IMR-90 (cell line): ENCODE results near the gene RIOK1. TPM values are rescaled to one million over a fixed set of nuclear protein-coding genes. Genes with fewer than 3 reads are reported as not detected.

Experiments used
- ATAC-seq: fragments of 200-7000 bp; cut with Tn5 transposase; 2 replicates; pipeline ENCODE4 v1.9.1; 2020; ENCODE audit warnings: low read depth, mild to moderate bottlenecking, moderate library complexity
- BruUV-seq: library from RNA; stranded (reverse); fragments of 400-500 nt; replicated peaks from 2 replicates; lab custom pipeline; 2021; lab: Mats Ljungman, UMichigan
- CTCF ChIA-PET: fragments of 300-600 bp; formaldehyde crosslinking; extraction: SDS; loops from one replicate; lab custom pipeline; 2021; ENCODE audit warnings: antibody characterized with exemption; lab: Yijun Ruan, JAX
- POLR2A ChIA-PET: fragments of 300-600 bp; sonication (Branson Sonifier 250); formaldehyde crosslinking; loops from one replicate; lab custom pipeline; 2022; ENCODE audit warnings: antibody characterized with exemption; ENCODE audit not compliant: unreplicated experiment; lab: Charles Lee
- DNase-seq: peaks from one replicate; pipeline ENCODE4 v3.0.0; 2013
- H2AFZ ChIP-seq: replicated peaks from 2 replicates; pipeline ENCODE3; 2013; ENCODE audit warnings: low read length, mild to moderate bottlenecking; ENCODE audit not compliant: poor library complexity
- H2AK5ac ChIP-seq: 2 replicates; pipeline ENCODE4 v1.6.1; 2013; ENCODE audit warnings: low read depth, low read length, inconsistent platforms
- H2AK9ac ChIP-seq: replicated peaks from 2 replicates; pipeline ENCODE3; 2013; ENCODE audit warnings: mild to moderate bottlenecking, low read depth, low read length, moderate library complexity; ENCODE audit not compliant: poor library complexity
- H2BK120ac ChIP-seq: 2 replicates; pipeline ENCODE4 v1.6.1; 2013; ENCODE audit warnings: low read depth, low read length, inconsistent platforms
- H2BK15ac ChIP-seq: 3 replicates; pipeline ENCODE4 v1.6.1; 2013; ENCODE audit warnings: low read depth, low read length, inconsistent platforms
- H2BK20ac ChIP-seq: 2 replicates; pipeline ENCODE4 v1.6.1; 2013; ENCODE audit warnings: low read depth, mild to moderate bottlenecking, inconsistent platforms, low read length, moderate library complexity
- H2BK5ac ChIP-seq: 2 replicates; pipeline ENCODE4 v1.6.1; 2013; ENCODE audit warnings: mild to moderate bottlenecking, low read depth, low read length, inconsistent platforms; ENCODE audit not compliant: poor library complexity, severe bottlenecking
- H3K14ac ChIP-seq: replicated peaks from 2 replicates; pipeline ENCODE4 v1.6.1; 2013; ENCODE audit warnings: low read depth, low read length, inconsistent platforms
- H3K18ac ChIP-seq: 2 replicates; pipeline ENCODE4 v1.6.1; 2013; ENCODE audit warnings: low read depth, low read length, control low read depth
- H3K23ac ChIP-seq: 2 replicates; pipeline ENCODE4 v1.6.1; 2013; ENCODE audit warnings: low read depth, low read length, inconsistent platforms
- H3K27ac ChIP-seq: 2 replicates; pipeline ENCODE4 v1.5.1; 2013; ENCODE audit warnings: mild to moderate bottlenecking, control low read depth, low read length; ENCODE audit not compliant: insufficient read depth
- H3K27me3 ChIP-seq: 2 replicates; pipeline ENCODE4 v1.6.1; 2013; ENCODE audit warnings: low read length; ENCODE audit not compliant: control insufficient read depth, insufficient read depth
- H3K36me3 ChIP-seq: 2 replicates; pipeline ENCODE4 v1.6.1; 2013; ENCODE audit warnings: low read length, mixed read lengths; ENCODE audit not compliant: control insufficient read depth, insufficient read depth
- H3K4ac ChIP-seq: 2 replicates; pipeline ENCODE4 v1.6.1; 2013; ENCODE audit warnings: low read depth, low read length, inconsistent platforms
- H3K4me1 ChIP-seq: 2 replicates; pipeline ENCODE4 v1.6.1; 2013; ENCODE audit warnings: low read length, mixed read lengths; ENCODE audit not compliant: control insufficient read depth, insufficient read depth
- H3K4me2 ChIP-seq: 2 replicates; pipeline ENCODE4 v1.6.1; 2013; ENCODE audit warnings: low read depth, mild to moderate bottlenecking, control low read depth, low read length, moderate library complexity
- H3K4me3 ChIP-seq: 2 replicates; pipeline ENCODE4 v1.5.1; 2013; ENCODE audit warnings: low read depth, mild to moderate bottlenecking, control low read depth, low read length, moderate library complexity; ENCODE audit not compliant: insufficient read depth
- H3K56ac ChIP-seq: 2 replicates; pipeline ENCODE4 v1.6.1; 2013; ENCODE audit warnings: low read length, inconsistent platforms; ENCODE audit not compliant: insufficient read depth; ENCODE audit errors: extremely low read depth
- H3K79me1 ChIP-seq, 2 experiments: 2 replicates each; pipeline ENCODE4 v1.6.1; 2013; ENCODE audit warnings: low read length in 2 of 2, inconsistent platforms in 1 of 2, low read depth in 1 of 2
- H3K9ac ChIP-seq: 2 replicates; pipeline ENCODE4 v1.6.1; 2013; ENCODE audit warnings: low read depth, low read length, control low read depth
- H3K9me1 ChIP-seq: 2 replicates; pipeline ENCODE4 v1.6.1; 2013; ENCODE audit warnings: low read length, inconsistent platforms; ENCODE audit not compliant: insufficient read depth
- H3K9me3 ChIP-seq: 2 replicates; pipeline ENCODE4 v1.6.1; 2013; ENCODE audit warnings: low read length; ENCODE audit not compliant: control insufficient read depth, insufficient read depth
- H4K20me1 ChIP-seq: 2 replicates; pipeline ENCODE4 v1.6.1; 2013; ENCODE audit warnings: low read length, inconsistent platforms; ENCODE audit not compliant: insufficient read depth
- H4K5ac ChIP-seq: 2 replicates; pipeline ENCODE4 v1.6.1; 2013; ENCODE audit warnings: mild to moderate bottlenecking, low read depth, low read length, control low read depth
- H4K8ac ChIP-seq, 2 experiments: 2 replicates each; pipeline ENCODE4 v1.6.1; 2013; ENCODE audit warnings: low read depth in 2 of 2, low read length in 2 of 2, control low read depth in 1 of 2, inconsistent platforms in 1 of 2
- H4K91ac ChIP-seq: 2 replicates; pipeline ENCODE4 v1.6.1; 2013; ENCODE audit warnings: low read depth, low read length, inconsistent platforms; ENCODE audit not compliant: insufficient read depth
- CHD1 ChIP-seq: IDR thresholded peaks from 2 replicates; pipeline ENCODE4 v1.6.1; 2012; ENCODE audit warnings: low read depth, low read length, improper control_type of control experiment
- FOS ChIP-seq: fragments of 150-350 bp; IDR thresholded peaks from 2 replicates; pipeline ENCODE4 v1.6.1; 2016; ENCODE audit warnings: low read depth, low read length
- NFE2L2 ChIP-seq: fragments of 150-350 bp; IDR thresholded peaks from 2 replicates; pipeline ENCODE4 v1.6.1; 2016; ENCODE audit warnings: low read depth, mild to moderate bottlenecking, low read length
- RCOR1 ChIP-seq: IDR thresholded peaks from 2 replicates; pipeline ENCODE4 v1.6.1; 2012; ENCODE audit warnings: mild to moderate bottlenecking, low read length, improper control_type of control experiment; ENCODE audit not compliant: insufficient replicate concordance
- WGBS, 2 experiments: methylation state at CpG; one replicate each; pipeline versions ENCODE4 v1.1.5 to v1.1.7; 2013; ENCODE audit warnings: missing lambda C conversion rate in 2 of 2; ENCODE audit not compliant: insufficient read length in 1 of 2; ENCODE audit errors: extremely low coverage in 2 of 2; 5-methylcytosine and 5-hydroxymethylcytosine counted together
- dilution Hi-C: fragments of 300-500 bp; cut with HindIII; formaldehyde crosslinking; loops from one replicate; pipeline ENCODE4 v1.14.3; 2018; ENCODE audit warnings: low sequenced_read_pairs; ENCODE audit not compliant: unreplicated experiment
- in situ Hi-C: fragments of 300-500 bp; cut with MboI; formaldehyde crosslinking; loops from 3 replicates; pipeline ENCODE4 v1.14.3; 2019; ENCODE audit warnings: low sequenced_read_pairs, inconsistent platforms, mixed read lengths
- intact Hi-C: fragments of 100-400 bp; cut with micrococcal nuclease; formaldehyde crosslinking; loops from 2 replicates; pipeline ENCODE4 v1.10.0; 2022
- polyA plus RNA-seq, 3 experiments: library from polyadenylated mRNA; depleted of rRNA; stranded (reverse); fragments of >200 nt; gene quantifications; 2 replicates each; pipeline ENCODE4 v1.2.3, GENCODE V29; 2012; ENCODE audit warnings: low replicate concordance in 1 of 3
- total RNA-seq: library from RNA; depleted of rRNA; stranded (reverse); fragments of >200 nt; gene quantifications from 2 replicates; pipeline ENCODE4 v1.2.3, GENCODE V29; 2012

The RIOK1 gene
- total and polyA plus RNA-seq, 2 of the 4 experiments (the other 2 are of a cell fraction): 17.0 to 17.8 TPM

- no peak overlapping the region for H2BK5ac ChIP-seq
- no peak overlapping the region for H3K23ac ChIP-seq
- no peak overlapping the region for H2BK120ac ChIP-seq
- no peak overlapping the region for H3K9ac ChIP-seq
- H3K14ac ChIP-seq: no peak overlapping the region
- no peaks in the 10 kb centered on the region for H3K9me1 ChIP-seq
- no peak overlapping the region for H3K4me2 ChIP-seq
- no peak overlapping the region for H3K18ac ChIP-seq
- ChIA-PET POLR2A (no interaction called here), CTCF (no interaction called here)
- no peaks in the 10 kb centered on the region for H4K20me1 ChIP-seq
- no peak overlapping the region for H4K8ac ChIP-seq
- no CpG with 5 or more reads among the region's 2 CpGs for WGBS, 2 experiments
- no peak overlapping the region for H3K27ac ChIP-seq
- H4K5ac ChIP-seq: no peak overlapping the region
- TF ChIP-seq FOS: no peak
- no peak for TF ChIP-seq RCOR1
- TF ChIP-seq NFE2L2: no peak
- TF ChIP-seq CHD1: no peak
- H3K36me3 ChIP-seq: no peaks in the 10 kb centered on the region
- no peak for ATAC-seq
- H3K4me3 ChIP-seq: no peak overlapping the region
- no peak overlapping the region for H2AK5ac ChIP-seq
- H3K9me3 ChIP-seq: no peaks in the 10 kb centered on the region
- DNase-seq: no peak
- dilution Hi-C loops: no loop called here
- intact Hi-C loops: no loop called here
- H3K4me1 ChIP-seq: peaks cover 2% of the 10 kb centered on the region
- no peak overlapping the region for H2BK20ac ChIP-seq
- H3K56ac ChIP-seq: no peak overlapping the region
- H4K91ac ChIP-seq: no peak overlapping the region
- peak overlapping the region; percentile 43 for H2AFZ ChIP-seq
- H3K27me3 ChIP-seq: no peaks in the 10 kb centered on the region
- no TSS peak for BruUV-seq
- in situ Hi-C loops: no loop called here
- no peak overlapping the region for H2BK15ac ChIP-seq
- H3K79me1 ChIP-seq: no peaks in the 10 kb centered on the region
- no peak overlapping the region for H3K4ac ChIP-seq
- H2AK9ac ChIP-seq: no peak overlapping the region
Observed at GRCh38 chr6:7445101-7445500, 55.5 kb downstream of the RIOK1 start.
